ENCODE results near the gene RABL6.
"Not testable (repeated sequence)": the region's sequence is repeated elsewhere in the genome, so short reads cannot be mapped to it uniquely, and the experiment has no call there.

RABL6 gene

GRCh38 chr9:136787690-136788400, 19.9 kb upstream of the RABL6 start:
- DNase-seq (ENCODE audit: low read depth) = peak; percentile 66
- peak; percentile 81 for TF ChIP-seq CTCF (conservative IDR thresholded peaks at IDR 0.05; ENCODE audit: low read depth, low read length)

DNA sequence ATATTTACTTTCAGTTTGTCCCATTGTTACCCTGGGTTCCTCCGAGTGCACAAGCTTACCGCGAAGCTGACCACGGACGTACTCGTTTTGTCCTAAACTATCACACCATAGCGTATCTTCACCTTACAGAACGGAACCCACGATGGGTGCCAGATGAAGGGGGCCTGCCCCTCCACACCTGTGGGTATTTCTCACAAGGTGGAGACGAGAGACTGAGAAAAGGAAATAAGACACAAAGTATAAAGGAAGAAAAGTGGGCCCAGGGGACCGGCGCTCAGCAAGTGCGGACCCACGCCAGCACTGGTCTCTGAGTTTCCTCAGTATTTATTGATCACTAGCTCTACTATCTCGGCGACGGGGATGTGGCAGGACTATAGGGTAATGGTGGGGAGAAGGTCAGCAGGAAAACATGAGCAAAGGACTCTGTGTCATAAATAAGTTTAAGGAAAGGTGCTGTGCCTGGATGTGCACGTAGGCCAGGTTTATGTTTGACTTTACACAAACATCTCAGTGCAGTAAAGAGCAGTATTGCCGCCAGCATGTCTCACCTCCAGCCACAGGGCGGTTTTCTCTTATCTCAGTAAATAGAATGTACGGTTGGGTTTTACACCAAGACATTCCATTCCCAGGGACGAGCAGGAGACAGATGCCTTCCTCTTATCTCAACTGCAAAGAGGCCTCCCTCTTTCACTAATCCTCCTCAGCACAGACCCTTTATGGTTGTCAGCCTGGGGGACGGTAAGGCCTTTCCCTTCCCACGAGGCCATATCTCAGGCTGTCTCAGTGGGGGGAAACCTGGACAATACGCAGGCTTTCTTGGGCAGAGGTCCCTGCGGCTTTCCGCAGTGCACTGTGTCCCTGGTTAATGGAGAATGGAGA, 18.9 kb upstream of the RABL6 start:
- not testable (repeated sequence) for DNase-seq (ENCODE audit: low read depth)
- peak overlapping the region; percentile 0 for H3K4me3 ChIP-seq (ENCODE audit: low read depth, low read length)

More at GRCh38 chr9:136787690-136788400, 19.9 kb upstream of the RABL6 start:
- H3K4me3 ChIP-seq (ENCODE audit: low read depth, low read length) = peak overlapping the region; percentile 34

- no peak for TF ChIP-seq CTCF (conservative IDR thresholded peaks at IDR 0.05; ENCODE audit: low read depth, low read length)
- DNase-seq (ENCODE audit: low read depth) = no peak
- no peak overlapping the region for H3K4me3 ChIP-seq (ENCODE audit: low read depth, low read length)
These were observed 18.2 kb upstream of the RABL6 start for GRCh38 chr9:136789523-136789937.

DNA sequence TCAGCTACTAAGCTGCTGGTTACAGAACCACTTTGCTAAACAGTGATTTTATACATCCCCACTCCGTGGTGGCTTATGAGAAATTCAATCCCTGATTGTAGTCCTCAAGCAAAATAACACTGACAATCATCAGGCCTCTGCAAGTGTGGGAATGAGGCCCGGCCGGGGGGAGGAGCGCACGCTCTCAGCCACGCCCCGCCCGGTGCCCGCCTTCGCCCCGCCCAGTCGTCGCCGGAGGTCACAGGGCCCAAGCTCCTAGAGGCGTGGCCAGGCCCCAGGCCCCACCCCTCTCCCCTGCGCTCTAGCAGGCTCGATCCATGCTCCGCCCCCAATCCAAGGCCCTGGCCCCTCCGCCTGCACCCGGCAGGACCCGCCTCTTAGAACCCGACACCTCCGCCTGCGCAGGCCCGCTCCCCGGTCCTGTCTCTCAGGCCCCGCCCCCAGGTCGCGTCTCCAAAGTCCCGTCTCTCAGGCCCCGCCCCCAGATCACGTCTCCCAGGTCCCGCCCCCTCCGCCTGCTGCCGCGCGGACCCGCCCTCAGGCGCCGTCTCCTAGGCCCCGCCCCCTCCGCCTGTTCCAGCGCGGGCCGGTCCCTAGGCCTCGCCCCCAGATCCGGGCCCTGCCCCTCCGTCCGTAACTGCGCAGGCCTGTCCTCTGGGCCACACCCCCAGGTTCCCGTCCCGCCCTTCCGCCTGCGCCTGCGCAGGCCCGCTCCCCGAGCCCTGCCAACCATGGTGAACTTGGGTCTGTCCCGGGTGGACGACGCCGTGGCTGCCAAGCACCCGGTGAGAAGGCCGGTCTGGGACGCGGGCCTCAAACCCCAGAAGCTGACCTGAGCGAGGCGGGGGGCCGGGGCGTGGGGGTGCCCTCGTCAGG, 16.9 kb upstream of the RABL6 start, which contains the start of gene TMEM141:
TMEM141 (plus strand) TSS at position 705 of the 876 bp plus-strand sequence; CDS start at position 732, 27 bp downstream.
- peak within 1 kb of the TSS; percentile 88 for H3K4me3 ChIP-seq (ENCODE audit: low read depth, low read length)
- peak; percentile 100 for DNase-seq (ENCODE audit: low read depth)
- TF ChIP-seq CTCF (conservative IDR thresholded peaks at IDR 0.05; ENCODE audit: low read depth, low read length) = no peak

DNA sequence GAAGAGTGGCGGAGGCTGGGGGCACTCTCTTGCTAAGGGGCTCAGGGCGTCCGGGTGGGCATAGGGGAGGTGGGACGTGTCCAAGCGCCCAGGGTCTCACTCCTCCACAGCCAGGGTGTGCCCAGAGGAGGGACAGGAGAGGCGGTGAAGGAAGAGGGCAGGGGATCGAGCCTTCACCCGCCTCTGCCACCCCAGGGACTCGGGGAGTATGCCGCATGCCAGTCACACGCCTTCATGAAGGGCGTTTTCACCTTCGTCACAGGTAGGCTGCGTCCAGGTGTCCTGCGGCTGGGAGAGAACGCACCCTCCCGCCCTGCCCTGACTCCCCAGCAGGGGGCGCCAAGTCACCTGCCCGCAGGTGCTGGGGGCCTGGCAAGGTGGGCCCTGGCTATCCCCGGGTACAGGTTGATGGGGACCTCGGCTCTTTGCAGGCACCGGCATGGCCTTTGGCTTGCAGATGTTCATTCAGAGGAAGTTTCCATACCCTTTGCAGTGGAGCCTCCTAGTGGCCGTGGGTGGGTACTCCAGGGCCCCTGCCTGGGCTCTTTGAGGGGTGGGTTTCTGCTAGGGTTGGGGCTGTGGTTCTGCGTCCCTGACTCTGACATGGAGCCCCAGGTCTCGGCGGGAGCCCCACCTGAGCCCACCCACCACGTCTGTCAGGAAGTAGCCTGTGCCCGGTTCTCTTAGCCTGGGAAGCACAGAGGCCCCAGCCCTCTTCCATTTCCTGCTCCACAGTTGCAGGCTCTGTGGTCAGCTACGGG, 16.1 kb upstream of the RABL6 start:
- peak overlapping the region; percentile 88 for H3K4me3 ChIP-seq (ENCODE audit: low read depth, low read length)
- no peak for DNase-seq (ENCODE audit: low read depth)
- peak; percentile 81 for TF ChIP-seq CTCF (conservative IDR thresholded peaks at IDR 0.05; ENCODE audit: low read depth, low read length)

DNA sequence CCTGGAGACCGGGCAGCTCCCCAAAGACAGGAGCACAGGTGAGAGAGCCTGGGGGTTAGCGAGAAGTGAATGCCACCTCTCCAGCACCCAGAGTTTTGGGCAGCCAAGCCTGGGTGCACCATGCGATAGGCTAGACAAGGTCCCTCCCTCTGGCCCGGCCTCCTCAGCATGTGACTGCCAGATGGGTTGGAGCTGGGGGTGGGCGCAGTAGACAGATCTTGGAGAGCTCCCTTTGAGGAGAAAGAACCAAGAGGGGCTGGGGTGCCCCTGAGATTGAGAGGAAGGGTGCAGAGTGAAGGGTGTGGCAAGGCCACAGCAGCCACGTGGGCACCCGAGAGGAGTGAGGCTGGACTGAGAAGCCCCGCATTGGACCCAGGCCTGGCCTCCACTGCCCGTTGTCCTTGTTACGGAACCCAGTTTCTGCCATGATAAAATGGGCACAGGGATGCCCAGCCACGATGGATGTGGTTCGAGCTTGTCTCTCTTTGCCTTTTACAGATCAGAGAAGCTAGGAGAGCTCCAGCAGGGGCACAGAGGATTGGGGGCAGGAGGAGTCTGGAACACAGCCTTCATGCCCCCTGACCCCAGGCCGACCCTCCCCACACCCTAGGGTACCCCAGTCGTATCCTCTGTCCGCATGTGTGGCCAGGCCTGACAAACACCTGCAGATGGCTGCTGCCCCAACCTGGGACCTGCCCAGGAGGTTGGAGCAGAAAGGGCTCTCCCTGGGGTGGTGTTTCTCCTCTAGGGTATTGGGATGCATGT, 15.2 kb upstream of the RABL6 start:
- no peak for TF ChIP-seq CTCF (conservative IDR thresholded peaks at IDR 0.05; ENCODE audit: low read depth, low read length)
- no peak overlapping the region for H3K4me3 ChIP-seq (ENCODE audit: low read depth, low read length)
- DNase-seq (ENCODE audit: low read depth) = no peak

Measured in choroid plexus epithelial cell (primary cell).